Esophagus muscularis mucosa (tissue), 4 donors: ENCODE data around the gene GRK5. TPM values are rescaled to one million over a fixed set of nuclear protein-coding genes. Genes with fewer than 3 reads are reported as not detected.

Experiments used
- DNase-seq: peaks from one replicate; pipeline ENCODE4 v3.0.0-alpha.2; 2017; ENCODE audit errors: extremely low spot score
- H3K27ac ChIP-seq, 4 donors: fragments of 200-600 bp; sonication (generic); replicated peaks in 1 of 4; 1 replicate in 3 of 4; 2 replicates in 1 of 4; pipeline ENCODE4 v1.5.1; 2016 to 2019; ENCODE audit warnings: mild to moderate bottlenecking in 1 of 4
- H3K27me3 ChIP-seq, 4 donors: fragments of 200-600 bp; sonication (generic); one replicate each; pipeline versions ENCODE4 v1.5.1 to v1.6.0; 2016 to 2019
- H3K36me3 ChIP-seq, 4 donors: fragments of 200-600 bp; sonication (generic); one replicate each; pipeline ENCODE4 v1.5.1; 2016 to 2019
- H3K4me1 ChIP-seq, 4 donors: fragments of 200-600 bp; sonication (generic); one replicate each; pipeline ENCODE4 v1.5.1; 2016 to 2019
- H3K4me3 ChIP-seq, 4 donors: fragments of 200-600 bp; sonication (generic); 1 replicate in 2 of 4; 2 replicates in 2 of 4; pipeline ENCODE4 v1.5.1; 2016 to 2019; ENCODE audit warnings: mild to moderate bottlenecking in 4 of 4, moderate library complexity in 1 of 4
- H3K9me3 ChIP-seq, 4 donors: fragments of 200-600 bp; sonication (generic); 1 replicate in 3 of 4; 2 replicates in 1 of 4; pipeline ENCODE4 v1.5.1; 2016 to 2019
- EP300 ChIP-seq: sonication (generic); formaldehyde crosslinking; IDR thresholded peaks from one replicate; pipeline ENCODE4 v1.6.1; 2017; ENCODE audit warnings: antibody characterized with exemption
- POLR2A ChIP-seq: fragments of 450-650 bp; IDR thresholded peaks from one replicate; pipeline ENCODE4 v1.6.1; 2017; ENCODE audit warnings: antibody characterized with exemption, moderate library complexity, mild to moderate bottlenecking, low read depth
- POLR2AphosphoS5 ChIP-seq, 2 donors: sonication (generic); formaldehyde crosslinking; IDR thresholded peaks; one replicate each; pipeline ENCODE4 v1.6.1; 2017; ENCODE audit warnings: antibody characterized with exemption in 2 of 2
- WGBS: methylation state at CpG from one replicate; pipeline ENCODE4 v1.1.5; 2018; 5-methylcytosine and 5-hydroxymethylcytosine counted together
- intact Hi-C: fragments of 100-400 bp; cut with DNase I; formaldehyde crosslinking; loops from one replicate; pipeline ENCODE4 v1.15.1; 2023
- total RNA-seq, 4 donors: library from RNA; depleted of rRNA; stranded (reverse); fragments of >200 nt; gene quantifications; one replicate each; pipeline versions ENCODE4 v1.1.0 to v1.2.1, GENCODE V29; 2016
- TF ChIP-seq, protein P1 (sequence below), 3 experiments: fragments of 200-600 bp in 2 of 3; fragments of 450-650 bp in 1 of 3; sonication (generic) in 2 of 3; IDR thresholded peaks; one replicate each; pipeline ENCODE4 v1.5.1; 2017 to 2019; ENCODE audit warnings: antibody characterized with exemption in 3 of 3, mild to moderate bottlenecking in 2 of 3, moderate library complexity in 1 of 3

The GRK5 gene
- total RNA-seq, 4 donors from 2014 or later = 39.6 to 64.4 (median 50.7) TPM

DNA sequence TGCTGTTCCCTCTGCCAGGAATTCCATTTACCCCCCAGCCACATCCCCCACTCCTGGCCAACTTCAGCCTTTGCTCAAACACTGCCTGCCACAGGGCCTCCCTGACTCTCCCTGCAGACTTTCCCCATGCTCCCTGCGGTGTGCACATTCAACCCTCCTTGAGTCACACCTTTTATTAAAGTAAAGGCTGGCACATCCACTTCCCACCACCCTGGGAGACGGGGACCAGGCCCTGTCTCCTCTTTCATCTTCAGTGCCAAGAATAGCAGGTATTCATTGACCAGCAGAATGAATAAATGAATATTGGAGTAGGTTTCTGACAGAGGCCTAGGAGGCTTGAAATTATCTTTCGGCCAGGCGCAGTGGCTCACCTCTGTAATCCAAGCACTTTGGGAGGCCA lies 91.4 kb downstream of the GRK5 start:
- no peak for DNase-seq
- TF ChIP-seq POLR2A (no peak), POLR2AphosphoS5 (IDR thresholded peaks at IDR 0.05) (no peak), EP300 (no peak)
- TF ChIP-seq, protein P1, sequence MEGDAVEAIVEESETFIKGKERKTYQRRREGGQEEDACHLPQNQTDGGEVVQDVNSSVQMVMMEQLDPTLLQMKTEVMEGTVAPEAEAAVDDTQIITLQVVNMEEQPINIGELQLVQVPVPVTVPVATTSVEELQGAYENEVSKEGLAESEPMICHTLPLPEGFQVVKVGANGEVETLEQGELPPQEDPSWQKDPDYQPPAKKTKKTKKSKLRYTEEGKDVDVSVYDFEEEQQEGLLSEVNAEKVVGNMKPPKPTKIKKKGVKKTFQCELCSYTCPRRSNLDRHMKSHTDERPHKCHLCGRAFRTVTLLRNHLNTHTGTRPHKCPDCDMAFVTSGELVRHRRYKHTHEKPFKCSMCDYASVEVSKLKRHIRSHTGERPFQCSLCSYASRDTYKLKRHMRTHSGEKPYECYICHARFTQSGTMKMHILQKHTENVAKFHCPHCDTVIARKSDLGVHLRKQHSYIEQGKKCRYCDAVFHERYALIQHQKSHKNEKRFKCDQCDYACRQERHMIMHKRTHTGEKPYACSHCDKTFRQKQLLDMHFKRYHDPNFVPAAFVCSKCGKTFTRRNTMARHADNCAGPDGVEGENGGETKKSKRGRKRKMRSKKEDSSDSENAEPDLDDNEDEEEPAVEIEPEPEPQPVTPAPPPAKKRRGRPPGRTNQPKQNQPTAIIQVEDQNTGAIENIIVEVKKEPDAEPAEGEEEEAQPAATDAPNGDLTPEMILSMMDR (IDR thresholded peaks at IDR 0.05) = no peak
- H3K4me1 ChIP-seq = peaks cover 57 to 88% (median 79%) of the 10 kb centered on the region in 4 donors
- whole genome bisulfite sequencing = 77% methylated on average over 4 of the region's 4 CpGs
- peaks cover 0 to 8% (median 0%) of the 10 kb centered on the region in 4 donors for H3K36me3 ChIP-seq
- H3K27ac ChIP-seq = peak overlapping the region; percentile 46 to 71 (median 68)
- H3K4me3 ChIP-seq = no peak overlapping the region
- no peaks in the 10 kb centered on the region for H3K27me3 ChIP-seq
- peaks cover 0 to 10% (median 0%) of the 10 kb centered on the region in 4 donors for H3K9me3 ChIP-seq
- intact Hi-C loops = no loop called here

DNA sequence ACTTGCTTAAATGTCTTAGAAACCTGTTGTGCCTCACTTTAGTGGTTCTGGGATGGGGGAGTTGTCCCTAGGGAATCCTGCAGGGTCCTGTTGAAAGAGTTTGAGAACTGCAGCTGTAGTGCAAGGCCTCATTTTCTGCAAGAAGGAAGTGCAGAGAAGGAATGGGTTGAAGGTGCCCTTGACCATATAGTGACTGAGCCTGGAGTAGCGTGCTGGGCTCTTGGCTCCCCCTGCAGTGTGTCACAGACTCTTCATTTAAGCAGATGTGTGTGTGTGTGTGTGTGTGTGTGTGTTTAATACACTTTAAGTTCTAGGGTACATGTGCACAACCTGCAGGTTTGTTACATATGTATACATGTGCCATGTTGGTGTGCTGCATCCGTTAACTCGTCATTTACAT lies 92.2 kb downstream of the GRK5 start:
- Histone ChIP-seq H3K27me3 (no peaks in the 10 kb centered on the region), H3K4me1 (peaks cover 51 to 89% (median 79%) of the 10 kb centered on the region in 4 donors), H3K27ac (peak overlapping the region; percentile 46 to 71 (median 68)), H3K4me3 (no peak overlapping the region), H3K9me3 (peaks cover 0 to 10% (median 0%) of the 10 kb centered on the region in 4 donors), H3K36me3 (peaks cover 0 to 8% (median 0%) of the 10 kb centered on the region in 4 donors)
- WGBS = 65% methylated on average over 3 of the region's 3 CpGs
- TF ChIP-seq, protein P1 (IDR thresholded peaks at IDR 0.05) = peak in 2 of 3 experiments; percentile 19 to 41
- no peak for TF ChIP-seq POLR2AphosphoS5 (IDR thresholded peaks at IDR 0.05)
- no peak for DNase-seq
- intact Hi-C loops = no loop called here

DNA sequence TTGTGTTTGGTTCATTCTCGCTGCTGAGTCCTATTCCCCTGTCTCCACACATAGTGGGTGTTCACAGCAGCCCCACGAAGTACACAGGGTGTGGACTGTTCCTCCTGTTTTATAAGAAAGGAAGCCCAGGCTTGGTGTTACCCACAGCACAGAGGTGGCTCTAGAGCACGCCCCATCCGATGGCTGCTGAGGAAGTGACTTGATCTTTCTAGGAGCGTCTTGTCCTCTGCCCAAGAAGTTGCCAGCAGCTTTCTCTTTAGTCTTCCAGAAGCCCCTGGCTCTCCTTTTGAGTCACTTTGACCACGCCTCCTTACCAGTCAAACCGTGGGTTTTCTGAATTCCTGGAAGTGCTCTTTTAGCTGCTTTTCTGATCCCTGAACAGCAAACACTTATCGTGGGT lies 94.0 kb downstream of the GRK5 start:
- peaks cover 0 to 10% (median 0%) of the 10 kb centered on the region in 4 donors for H3K9me3 ChIP-seq
- H3K27me3 ChIP-seq = no peaks in the 10 kb centered on the region
- H3K36me3 ChIP-seq = no peaks in the 10 kb centered on the region
- WGBS = 55% methylated on average over 8 of the region's 8 CpGs
- TF ChIP-seq POLR2A (no peak), POLR2AphosphoS5 (IDR thresholded peaks at IDR 0.05) (peak; percentile 13 to 49), EP300 (no peak)
- TF ChIP-seq, protein P1 (IDR thresholded peaks at IDR 0.05) = no peak
- no peak for DNase-seq
- peaks cover 64 to 99% (median 93%) of the 10 kb centered on the region in 4 donors for H3K4me1 ChIP-seq
- H3K27ac ChIP-seq = peak overlapping the region; percentile 68 to 74 (median 70)
- intact Hi-C loops = no loop called here
- H3K4me3 ChIP-seq = no peak overlapping the region

DNA sequence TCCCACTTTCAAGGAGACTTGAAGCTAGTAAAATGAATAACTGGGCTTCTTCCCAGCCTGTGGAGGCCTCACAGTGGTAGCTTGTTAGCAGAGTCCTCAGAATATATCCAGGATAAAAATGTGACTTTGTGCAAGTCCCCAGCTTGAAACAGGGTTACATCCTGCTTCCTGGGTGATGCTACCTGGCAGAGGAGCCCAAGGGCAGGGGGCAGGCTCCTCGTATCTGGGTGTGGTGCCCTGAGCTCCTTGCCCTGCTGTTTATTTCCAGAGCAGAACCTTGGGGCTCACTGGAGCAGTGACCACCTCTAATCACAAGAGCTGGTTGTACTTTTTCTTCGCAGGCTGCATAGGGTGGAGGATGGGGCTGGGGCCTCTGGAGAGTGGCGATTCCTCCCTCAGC lies 94.8 kb downstream of the GRK5 start:
- intact Hi-C loops = no loop called here

More for the DNA sequence above, 94.8 kb downstream of the GRK5 start:
- Histone ChIP-seq H3K27ac (peak overlapping the region; percentile 68 to 74 (median 70)), H3K27me3 (no peaks in the 10 kb centered on the region), H3K4me1 (peaks cover 71 to 99% (median 94%) of the 10 kb centered on the region in 4 donors), H3K4me3 (no peak overlapping the region), H3K9me3 (peaks cover 0 to 9% (median 0%) of the 10 kb centered on the region in 4 donors), H3K36me3 (no peaks in the 10 kb centered on the region)
- WGBS = 57% methylated on average over 1 of the region's 3 CpGs
- DNase-seq = no peak
- TF ChIP-seq, protein P1 (IDR thresholded peaks at IDR 0.05) = no peak
- TF ChIP-seq POLR2A (no peak), POLR2AphosphoS5 (IDR thresholded peaks at IDR 0.05) (no peak), EP300 (no peak)
